H9 (cell line): ENCODE results near the gene AMY2A. TPM values are rescaled to one million over a fixed set of nuclear protein-coding genes. Genes with fewer than 3 reads are reported as not detected.

ENCODE experiments used
- DNase-seq: peaks from one replicate; pipeline ENCODE4 v3.0.0-alpha.2; 2017
- H2AFZ ChIP-seq: one replicate; pipeline ENCODE4 v1.6.1; 2013; ENCODE audit warnings: mild to moderate bottlenecking, low read length, control low read depth, moderate library complexity
- H2AK5ac ChIP-seq: 2 replicates; pipeline ENCODE4 v1.6.1; 2013; ENCODE audit warnings: low read length, control low read depth, mixed read lengths; ENCODE audit not compliant: insufficient read length
- H2BK120ac ChIP-seq: one replicate; pipeline ENCODE4 v1.6.1; 2013; ENCODE audit warnings: low read depth, mild to moderate bottlenecking, low read length, control low read depth, inconsistent platforms; ENCODE audit not compliant: poor library complexity, severe bottlenecking
- H2BK12ac ChIP-seq: 2 replicates; pipeline ENCODE4 v1.6.1; 2013; ENCODE audit warnings: low read length, control low read depth, mixed read lengths, low read depth; ENCODE audit not compliant: insufficient read length
- H2BK15ac ChIP-seq: 2 replicates; pipeline ENCODE4 v1.6.1; 2013; ENCODE audit warnings: low read depth, low read length, control low read depth
- H2BK20ac ChIP-seq: one replicate; pipeline ENCODE4 v1.6.1; 2013; ENCODE audit warnings: low read depth, mild to moderate bottlenecking, low read length, control low read depth, inconsistent platforms; ENCODE audit not compliant: poor library complexity, severe bottlenecking
- H2BK5ac ChIP-seq: 2 replicates; pipeline ENCODE4 v1.6.1; 2013; ENCODE audit warnings: low read length, control low read depth, mixed read lengths; ENCODE audit not compliant: insufficient read length
- H3K14ac ChIP-seq: 2 replicates; pipeline ENCODE4 v1.6.1; 2013; ENCODE audit warnings: low read length, control low read depth; ENCODE audit not compliant: insufficient read depth
- H3K18ac ChIP-seq: 2 replicates; pipeline ENCODE4 v1.6.1; 2013; ENCODE audit warnings: low read depth, mild to moderate bottlenecking, mixed read lengths, low read length, control low read depth; ENCODE audit not compliant: insufficient read length
- H3K23ac ChIP-seq: 2 replicates; pipeline ENCODE4 v1.6.1; 2013; ENCODE audit warnings: low read length, control low read depth, mixed read lengths, low read depth; ENCODE audit not compliant: insufficient read length
- H3K23me2 ChIP-seq: 2 replicates; pipeline ENCODE4 v1.6.1; 2013; ENCODE audit warnings: low read depth, mild to moderate bottlenecking, mixed read lengths, low read length, control low read depth; ENCODE audit not compliant: insufficient read length, poor library complexity, severe bottlenecking
- H3K27ac ChIP-seq: 2 replicates; pipeline ENCODE4 v1.5.1; 2013; ENCODE audit warnings: low read length, control low read depth, mixed read lengths, low read depth; ENCODE audit not compliant: insufficient read length
- H3K27me3 ChIP-seq: 2 replicates; pipeline ENCODE4 v1.6.1; 2013; ENCODE audit warnings: low read length, control low read depth, inconsistent platforms; ENCODE audit not compliant: insufficient read depth
- H3K4ac ChIP-seq: 2 replicates; pipeline ENCODE4 v1.6.1; 2013; ENCODE audit warnings: low read depth, mild to moderate bottlenecking, control low read depth, inconsistent platforms, low read length, moderate library complexity
- H3K4me1 ChIP-seq: 2 replicates; pipeline ENCODE4 v1.6.1; 2013; ENCODE audit warnings: low read length, control low read depth, inconsistent platforms; ENCODE audit not compliant: insufficient read depth
- H3K4me2 ChIP-seq: 2 replicates; pipeline ENCODE4 v1.6.1; 2013; ENCODE audit warnings: low read length, control low read depth, mixed read lengths; ENCODE audit not compliant: insufficient read length, insufficient read depth
- H3K56ac ChIP-seq: 2 replicates; pipeline ENCODE4 v1.6.1; 2013; ENCODE audit warnings: low read depth, mild to moderate bottlenecking, mixed read lengths, low read length, control low read depth; ENCODE audit not compliant: insufficient read length
- H3K79me1 ChIP-seq: 2 replicates; pipeline ENCODE4 v1.6.1; 2013; ENCODE audit warnings: low read depth, mild to moderate bottlenecking, moderate library complexity, low read length, control low read depth, inconsistent platforms; ENCODE audit not compliant: insufficient read depth, poor library complexity, severe bottlenecking
- H3K79me2 ChIP-seq: 2 replicates; pipeline ENCODE4 v1.6.1; 2013; ENCODE audit warnings: low read length, control low read depth, inconsistent platforms; ENCODE audit not compliant: insufficient read depth
- H3K9ac ChIP-seq: 2 replicates; pipeline ENCODE4 v1.6.1; 2013; ENCODE audit warnings: low read length, control low read depth, mixed read lengths; ENCODE audit not compliant: insufficient read length; ENCODE audit errors: extremely low read depth
- H3K9me3 ChIP-seq: one replicate; pipeline ENCODE4 v1.6.1; 2013; ENCODE audit warnings: low read depth, low read length, inconsistent platforms; ENCODE audit not compliant: control insufficient read depth
- H3T11ph ChIP-seq: one replicate; pipeline ENCODE4 v1.6.1; 2013; ENCODE audit warnings: mild to moderate bottlenecking, low read length, control low read depth, inconsistent platforms
- H4K20me1 ChIP-seq: one replicate; pipeline ENCODE4 v1.6.1; 2013; ENCODE audit not compliant: control insufficient read depth, insufficient read length, insufficient read depth
- H4K5ac ChIP-seq: 2 replicates; pipeline ENCODE4 v1.6.1; 2013; ENCODE audit warnings: low read depth, mild to moderate bottlenecking, mixed read lengths, low read length, control low read depth; ENCODE audit not compliant: insufficient read length
- H4K8ac ChIP-seq: replicated peaks from 2 replicates; pipeline ENCODE4 v1.6.1; 2013; ENCODE audit warnings: low read length, control low read depth, mixed read lengths, low read depth; ENCODE audit not compliant: insufficient read length
- H4K91ac ChIP-seq: 2 replicates; pipeline ENCODE4 v1.6.1; 2013; ENCODE audit warnings: low read depth, mild to moderate bottlenecking, moderate library complexity, mixed read lengths, low read length, control low read depth; ENCODE audit not compliant: insufficient read length
- H3K27ac Mint-ChIP-seq, 3 experiments: 2 replicates in 2 of 3; 3 replicates in 1 of 3; pipeline ENCODE4 v1.8.0; 2020 to 2021; ENCODE audit warnings: mixed read lengths in 3 of 3, mild to moderate bottlenecking in 1 of 3, moderate library complexity in 1 of 3
- H3K27me3 Mint-ChIP-seq: 2 replicates; pipeline ENCODE4 v1.8.0; 2021; ENCODE audit warnings: low read depth, mild to moderate bottlenecking, moderate library complexity, mixed read lengths
- H3K36me3 Mint-ChIP-seq, 3 experiments: 2 replicates in 2 of 3; 3 replicates in 1 of 3; pipeline ENCODE4 v1.8.0; 2020 to 2021; ENCODE audit warnings: low read depth in 3 of 3, mixed read lengths in 3 of 3; ENCODE audit not compliant: insufficient read depth in 1 of 3
- H3K4me1 Mint-ChIP-seq, 2 experiments: 2 replicates each; pipeline ENCODE4 v1.8.0; 2020; ENCODE audit warnings: mixed read lengths in 2 of 2
- H3K4me3 Mint-ChIP-seq, 2 experiments: 2 replicates in 1 of 2; 3 replicates in 1 of 2; pipeline ENCODE4 v1.8.0; 2020 to 2021; ENCODE audit warnings: mild to moderate bottlenecking in 2 of 2, mixed read lengths in 2 of 2, moderate library complexity in 1 of 2
- H3K9me3 Mint-ChIP-seq, 2 experiments: 2 replicates in 1 of 2; 3 replicates in 1 of 2; pipeline ENCODE4 v1.8.0; 2020; ENCODE audit warnings: mild to moderate bottlenecking in 2 of 2, mixed read lengths in 2 of 2, moderate library complexity in 1 of 2
- WGBS: extraction: QIAGEN DNeasy Blood & Tissue Kit; methylation state at CpG from one replicate; pipeline ENCODE4 v1.1.7; 2013; ENCODE audit warnings: missing lambda C conversion rate, low lambda C conversion rate, mixed read lengths; ENCODE audit not compliant: insufficient read length; ENCODE audit errors: extremely low coverage; 5-methylcytosine and 5-hydroxymethylcytosine counted together
- total RNA-seq: library from RNA; stranded (reverse); gene quantifications from 2 replicates; pipeline ENCODE4 v1.2.1, GENCODE V29; 2021
- TF ChIP-seq, protein P1 (sequence below): fragments of 200-600 bp; sonication (generic); conservative IDR thresholded peaks from 3 replicates; pipeline ENCODE4 v1.8.0; 2021; ENCODE audit warnings: antibody characterized with exemption, mild to moderate bottlenecking

AMY2A gene
- total RNA-seq, 1 experiment from 2014 or later = not detected

DNA sequence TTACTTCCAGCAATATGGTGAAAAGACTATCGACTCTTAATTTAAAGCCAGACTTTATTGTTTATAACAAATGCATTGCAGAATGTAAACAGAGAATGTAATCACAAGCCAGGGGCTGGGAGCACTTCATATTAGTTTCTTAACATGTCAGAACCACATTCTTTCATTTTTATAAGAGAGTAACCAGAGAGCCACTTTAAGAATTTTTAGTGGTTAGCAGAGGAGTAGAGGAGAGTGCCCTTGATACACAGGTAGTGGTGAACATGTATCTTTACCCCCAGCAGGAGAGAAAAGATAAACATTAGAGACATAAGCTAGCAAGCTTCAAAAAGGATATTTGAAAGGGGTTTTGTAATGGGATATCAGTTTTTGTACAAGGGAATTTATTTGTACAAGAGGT, 34.8 kb upstream of the AMY2A start:
- no peak overlapping the region for H3K56ac ChIP-seq
- H2BK15ac ChIP-seq = no peak overlapping the region
- no peak overlapping the region for H4K8ac ChIP-seq
- no peaks in the 10 kb centered on the region for H3K23me2 ChIP-seq
- DNase-seq = no peak
- H4K91ac ChIP-seq = no peak overlapping the region
- Mint-ChIP-seq H3K4me3 (no peak overlapping the region), H3K27ac (no peak overlapping the region), H3K36me3 (peaks cover 0 to 8% (median 0%) of the 10 kb centered on the region in 3 experiments; a peak in 1 of 7 replicates), H3K27me3 (no peaks in the 10 kb centered on the region), H3K9me3 (peaks cover 11 to 27% of the 10 kb centered on the region in 2 experiments), H3K4me1 (no peaks in the 10 kb centered on the region)
- WGBS = no CpG with 5 or more reads among the region's 1 CpG
- no peak overlapping the region for H3K18ac ChIP-seq
- no peak overlapping the region for H3K9ac ChIP-seq
- peaks cover 4% of the 10 kb centered on the region for H3K9me3 ChIP-seq
- H2BK5ac ChIP-seq = no peak overlapping the region
- H3K23ac ChIP-seq = no peak overlapping the region
- H3K4me1 ChIP-seq = no peaks in the 10 kb centered on the region
- H4K5ac ChIP-seq = no peak overlapping the region
- no peaks in the 10 kb centered on the region for H3K79me2 ChIP-seq
- no peak overlapping the region for H3K27ac ChIP-seq
- H3K4ac ChIP-seq = no peak overlapping the region
- no peak overlapping the region for H3T11ph ChIP-seq
- no peak overlapping the region for H2BK20ac ChIP-seq
- no peak overlapping the region for H2AFZ ChIP-seq
- H2BK120ac ChIP-seq = no peak overlapping the region
- no peak overlapping the region for H3K14ac ChIP-seq
- H3K79me1 ChIP-seq = no peaks in the 10 kb centered on the region
- no peak overlapping the region for H3K4me2 ChIP-seq
- no peaks in the 10 kb centered on the region for H4K20me1 ChIP-seq
- H3K27me3 ChIP-seq = no peaks in the 10 kb centered on the region
- TF ChIP-seq, protein P1, sequence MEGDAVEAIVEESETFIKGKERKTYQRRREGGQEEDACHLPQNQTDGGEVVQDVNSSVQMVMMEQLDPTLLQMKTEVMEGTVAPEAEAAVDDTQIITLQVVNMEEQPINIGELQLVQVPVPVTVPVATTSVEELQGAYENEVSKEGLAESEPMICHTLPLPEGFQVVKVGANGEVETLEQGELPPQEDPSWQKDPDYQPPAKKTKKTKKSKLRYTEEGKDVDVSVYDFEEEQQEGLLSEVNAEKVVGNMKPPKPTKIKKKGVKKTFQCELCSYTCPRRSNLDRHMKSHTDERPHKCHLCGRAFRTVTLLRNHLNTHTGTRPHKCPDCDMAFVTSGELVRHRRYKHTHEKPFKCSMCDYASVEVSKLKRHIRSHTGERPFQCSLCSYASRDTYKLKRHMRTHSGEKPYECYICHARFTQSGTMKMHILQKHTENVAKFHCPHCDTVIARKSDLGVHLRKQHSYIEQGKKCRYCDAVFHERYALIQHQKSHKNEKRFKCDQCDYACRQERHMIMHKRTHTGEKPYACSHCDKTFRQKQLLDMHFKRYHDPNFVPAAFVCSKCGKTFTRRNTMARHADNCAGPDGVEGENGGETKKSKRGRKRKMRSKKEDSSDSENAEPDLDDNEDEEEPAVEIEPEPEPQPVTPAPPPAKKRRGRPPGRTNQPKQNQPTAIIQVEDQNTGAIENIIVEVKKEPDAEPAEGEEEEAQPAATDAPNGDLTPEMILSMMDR = no peak
- H2BK12ac ChIP-seq = no peak overlapping the region
- no peak overlapping the region for H2AK5ac ChIP-seq
